H9 (cell line): Measurements from ENCODE around the gene KCTD1. TPM values are rescaled to one million over a fixed set of nuclear protein-coding genes. Genes with fewer than 3 reads are reported as not detected.

Source experiments
- DNase-seq: peaks from one replicate; pipeline ENCODE4 v3.0.0-alpha.2; 2017
- H2AFZ ChIP-seq: one replicate; pipeline ENCODE4 v1.6.1; 2013; ENCODE audit warnings: mild to moderate bottlenecking, low read length, control low read depth, moderate library complexity
- H2AK5ac ChIP-seq: 2 replicates; pipeline ENCODE4 v1.6.1; 2013; ENCODE audit warnings: low read length, control low read depth, mixed read lengths; ENCODE audit not compliant: insufficient read length
- H2BK120ac ChIP-seq: one replicate; pipeline ENCODE4 v1.6.1; 2013; ENCODE audit warnings: low read depth, mild to moderate bottlenecking, low read length, control low read depth, inconsistent platforms; ENCODE audit not compliant: poor library complexity, severe bottlenecking
- H2BK12ac ChIP-seq: 2 replicates; pipeline ENCODE4 v1.6.1; 2013; ENCODE audit warnings: low read length, control low read depth, mixed read lengths, low read depth; ENCODE audit not compliant: insufficient read length
- H2BK15ac ChIP-seq: 2 replicates; pipeline ENCODE4 v1.6.1; 2013; ENCODE audit warnings: low read depth, low read length, control low read depth
- H2BK20ac ChIP-seq: one replicate; pipeline ENCODE4 v1.6.1; 2013; ENCODE audit warnings: low read depth, mild to moderate bottlenecking, low read length, control low read depth, inconsistent platforms; ENCODE audit not compliant: poor library complexity, severe bottlenecking
- H2BK5ac ChIP-seq: 2 replicates; pipeline ENCODE4 v1.6.1; 2013; ENCODE audit warnings: low read length, control low read depth, mixed read lengths; ENCODE audit not compliant: insufficient read length
- H3K14ac ChIP-seq: 2 replicates; pipeline ENCODE4 v1.6.1; 2013; ENCODE audit warnings: low read length, control low read depth; ENCODE audit not compliant: insufficient read depth
- H3K18ac ChIP-seq: 2 replicates; pipeline ENCODE4 v1.6.1; 2013; ENCODE audit warnings: low read depth, mild to moderate bottlenecking, mixed read lengths, low read length, control low read depth; ENCODE audit not compliant: insufficient read length
- H3K23ac ChIP-seq: 2 replicates; pipeline ENCODE4 v1.6.1; 2013; ENCODE audit warnings: low read length, control low read depth, mixed read lengths, low read depth; ENCODE audit not compliant: insufficient read length
- H3K23me2 ChIP-seq: 2 replicates; pipeline ENCODE4 v1.6.1; 2013; ENCODE audit warnings: low read depth, mild to moderate bottlenecking, mixed read lengths, low read length, control low read depth; ENCODE audit not compliant: insufficient read length, poor library complexity, severe bottlenecking
- H3K27ac ChIP-seq: 2 replicates; pipeline ENCODE4 v1.5.1; 2013; ENCODE audit warnings: low read length, control low read depth, mixed read lengths, low read depth; ENCODE audit not compliant: insufficient read length
- H3K27me3 ChIP-seq: 2 replicates; pipeline ENCODE4 v1.6.1; 2013; ENCODE audit warnings: low read length, control low read depth, inconsistent platforms; ENCODE audit not compliant: insufficient read depth
- H3K4ac ChIP-seq: 2 replicates; pipeline ENCODE4 v1.6.1; 2013; ENCODE audit warnings: low read depth, mild to moderate bottlenecking, control low read depth, inconsistent platforms, low read length, moderate library complexity
- H3K4me1 ChIP-seq: 2 replicates; pipeline ENCODE4 v1.6.1; 2013; ENCODE audit warnings: low read length, control low read depth, inconsistent platforms; ENCODE audit not compliant: insufficient read depth
- H3K4me2 ChIP-seq: 2 replicates; pipeline ENCODE4 v1.6.1; 2013; ENCODE audit warnings: low read length, control low read depth, mixed read lengths; ENCODE audit not compliant: insufficient read length, insufficient read depth
- H3K56ac ChIP-seq: 2 replicates; pipeline ENCODE4 v1.6.1; 2013; ENCODE audit warnings: low read depth, mild to moderate bottlenecking, mixed read lengths, low read length, control low read depth; ENCODE audit not compliant: insufficient read length
- H3K79me1 ChIP-seq: 2 replicates; pipeline ENCODE4 v1.6.1; 2013; ENCODE audit warnings: low read depth, mild to moderate bottlenecking, moderate library complexity, low read length, control low read depth, inconsistent platforms; ENCODE audit not compliant: insufficient read depth, poor library complexity, severe bottlenecking
- H3K79me2 ChIP-seq: 2 replicates; pipeline ENCODE4 v1.6.1; 2013; ENCODE audit warnings: low read length, control low read depth, inconsistent platforms; ENCODE audit not compliant: insufficient read depth
- H3K9ac ChIP-seq: 2 replicates; pipeline ENCODE4 v1.6.1; 2013; ENCODE audit warnings: low read length, control low read depth, mixed read lengths; ENCODE audit not compliant: insufficient read length; ENCODE audit errors: extremely low read depth
- H3K9me3 ChIP-seq: one replicate; pipeline ENCODE4 v1.6.1; 2013; ENCODE audit warnings: low read depth, low read length, inconsistent platforms; ENCODE audit not compliant: control insufficient read depth
- H3T11ph ChIP-seq: one replicate; pipeline ENCODE4 v1.6.1; 2013; ENCODE audit warnings: mild to moderate bottlenecking, low read length, control low read depth, inconsistent platforms
- H4K20me1 ChIP-seq: one replicate; pipeline ENCODE4 v1.6.1; 2013; ENCODE audit not compliant: control insufficient read depth, insufficient read length, insufficient read depth
- H4K5ac ChIP-seq: 2 replicates; pipeline ENCODE4 v1.6.1; 2013; ENCODE audit warnings: low read depth, mild to moderate bottlenecking, mixed read lengths, low read length, control low read depth; ENCODE audit not compliant: insufficient read length
- H4K8ac ChIP-seq: replicated peaks from 2 replicates; pipeline ENCODE4 v1.6.1; 2013; ENCODE audit warnings: low read length, control low read depth, mixed read lengths, low read depth; ENCODE audit not compliant: insufficient read length
- H4K91ac ChIP-seq: 2 replicates; pipeline ENCODE4 v1.6.1; 2013; ENCODE audit warnings: low read depth, mild to moderate bottlenecking, moderate library complexity, mixed read lengths, low read length, control low read depth; ENCODE audit not compliant: insufficient read length
- H3K27ac Mint-ChIP-seq, 3 experiments: 2 replicates in 2 of 3; 3 replicates in 1 of 3; pipeline ENCODE4 v1.8.0; 2020 to 2021; ENCODE audit warnings: mixed read lengths in 3 of 3, mild to moderate bottlenecking in 1 of 3, moderate library complexity in 1 of 3
- H3K27me3 Mint-ChIP-seq: 2 replicates; pipeline ENCODE4 v1.8.0; 2021; ENCODE audit warnings: low read depth, mild to moderate bottlenecking, moderate library complexity, mixed read lengths
- H3K36me3 Mint-ChIP-seq, 3 experiments: 2 replicates in 2 of 3; 3 replicates in 1 of 3; pipeline ENCODE4 v1.8.0; 2020 to 2021; ENCODE audit warnings: low read depth in 3 of 3, mixed read lengths in 3 of 3; ENCODE audit not compliant: insufficient read depth in 1 of 3
- H3K4me1 Mint-ChIP-seq, 2 experiments: 2 replicates each; pipeline ENCODE4 v1.8.0; 2020; ENCODE audit warnings: mixed read lengths in 2 of 2
- H3K4me3 Mint-ChIP-seq, 2 experiments: 2 replicates in 1 of 2; 3 replicates in 1 of 2; pipeline ENCODE4 v1.8.0; 2020 to 2021; ENCODE audit warnings: mild to moderate bottlenecking in 2 of 2, mixed read lengths in 2 of 2, moderate library complexity in 1 of 2
- H3K9me3 Mint-ChIP-seq, 2 experiments: 2 replicates in 1 of 2; 3 replicates in 1 of 2; pipeline ENCODE4 v1.8.0; 2020; ENCODE audit warnings: mild to moderate bottlenecking in 2 of 2, mixed read lengths in 2 of 2, moderate library complexity in 1 of 2
- WGBS: extraction: QIAGEN DNeasy Blood & Tissue Kit; methylation state at CpG from one replicate; pipeline ENCODE4 v1.1.7; 2013; ENCODE audit warnings: missing lambda C conversion rate, low lambda C conversion rate, mixed read lengths; ENCODE audit not compliant: insufficient read length; ENCODE audit errors: extremely low coverage; 5-methylcytosine and 5-hydroxymethylcytosine counted together
- total RNA-seq: library from RNA; stranded (reverse); gene quantifications from 2 replicates; pipeline ENCODE4 v1.2.1, GENCODE V29; 2021
- TF ChIP-seq, protein P1 (sequence below): fragments of 200-600 bp; sonication (generic); conservative IDR thresholded peaks from 3 replicates; pipeline ENCODE4 v1.8.0; 2021; ENCODE audit warnings: antibody characterized with exemption, mild to moderate bottlenecking

Gene KCTD1
- total RNA-seq, 1 experiment from 2014 or later: 10.8 TPM

DNA sequence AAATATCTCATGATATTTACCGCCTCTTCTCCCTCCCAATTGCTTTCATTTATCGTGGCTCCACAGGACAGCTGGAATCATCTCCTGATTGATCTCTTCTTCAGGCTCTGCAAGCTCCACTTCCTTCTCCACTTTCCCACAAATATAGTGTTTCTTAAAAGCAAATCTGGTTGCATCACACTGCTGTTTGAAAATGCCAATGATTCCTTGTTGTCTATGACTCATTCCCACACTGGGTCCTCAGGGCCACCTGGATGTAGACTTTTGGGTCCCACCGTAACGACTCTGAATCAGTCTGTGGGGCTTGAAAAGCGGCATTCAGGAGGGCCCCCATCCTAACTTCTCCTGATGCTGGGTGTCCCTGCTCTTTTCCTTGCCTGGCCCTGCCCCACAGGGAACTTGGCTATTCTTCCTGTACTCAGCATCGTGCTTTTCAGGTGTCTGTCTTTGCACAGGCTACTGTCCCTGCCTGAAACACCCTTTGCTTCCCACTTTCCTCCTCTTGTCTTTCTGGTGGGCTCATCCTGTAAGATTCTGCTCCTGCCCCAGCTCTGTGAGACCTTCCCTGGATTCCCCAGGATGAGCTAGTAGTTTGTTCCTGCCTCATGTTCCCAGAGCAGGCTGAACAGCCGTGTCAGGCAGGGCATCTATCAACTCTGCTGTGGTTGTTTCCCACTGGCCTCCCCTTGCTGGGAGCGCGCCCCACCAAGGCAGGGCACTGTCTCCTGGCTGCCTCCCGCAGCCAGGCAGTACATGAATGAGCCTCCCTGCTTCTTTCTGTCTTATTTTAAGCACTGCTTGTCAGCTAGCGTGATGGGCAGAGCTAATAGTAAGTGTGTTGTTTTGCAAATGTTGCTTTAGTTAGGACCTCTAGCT, 111.9 kb downstream of the KCTD1 start:
- no peaks in the 10 kb centered on the region for H3K79me1 ChIP-seq
- H2BK120ac ChIP-seq: no peak overlapping the region
- WGBS: no CpG with 5 or more reads among the region's 11 CpGs
- no peak overlapping the region for H3K14ac ChIP-seq
- H3K27ac ChIP-seq: no peak overlapping the region
- Mint-ChIP-seq H3K4me3 (no peak overlapping the region), H3K27me3 (peaks cover 6% of the 10 kb centered on the region), H3K4me1 (peaks cover 10 to 13% of the 10 kb centered on the region in 2 experiments), H3K9me3 (no peaks in the 10 kb centered on the region), H3K36me3 (no peaks in the 10 kb centered on the region), H3K27ac (peak overlapping the region in 1 of 3 experiments; percentile 47; a peak in 1 of 7 replicates)
- DNase-seq: no peak
- H3K4me2 ChIP-seq: no peak overlapping the region
- H2BK5ac ChIP-seq: no peak overlapping the region
- no peak overlapping the region for H3K56ac ChIP-seq
- no peak overlapping the region for H3K4ac ChIP-seq
- H4K20me1 ChIP-seq: no peaks in the 10 kb centered on the region
- H3K23ac ChIP-seq: no peak overlapping the region
- no peak overlapping the region for H2AFZ ChIP-seq
- H3K9me3 ChIP-seq: no peaks in the 10 kb centered on the region
- no peak overlapping the region for H3T11ph ChIP-seq
- TF ChIP-seq, protein P1, sequence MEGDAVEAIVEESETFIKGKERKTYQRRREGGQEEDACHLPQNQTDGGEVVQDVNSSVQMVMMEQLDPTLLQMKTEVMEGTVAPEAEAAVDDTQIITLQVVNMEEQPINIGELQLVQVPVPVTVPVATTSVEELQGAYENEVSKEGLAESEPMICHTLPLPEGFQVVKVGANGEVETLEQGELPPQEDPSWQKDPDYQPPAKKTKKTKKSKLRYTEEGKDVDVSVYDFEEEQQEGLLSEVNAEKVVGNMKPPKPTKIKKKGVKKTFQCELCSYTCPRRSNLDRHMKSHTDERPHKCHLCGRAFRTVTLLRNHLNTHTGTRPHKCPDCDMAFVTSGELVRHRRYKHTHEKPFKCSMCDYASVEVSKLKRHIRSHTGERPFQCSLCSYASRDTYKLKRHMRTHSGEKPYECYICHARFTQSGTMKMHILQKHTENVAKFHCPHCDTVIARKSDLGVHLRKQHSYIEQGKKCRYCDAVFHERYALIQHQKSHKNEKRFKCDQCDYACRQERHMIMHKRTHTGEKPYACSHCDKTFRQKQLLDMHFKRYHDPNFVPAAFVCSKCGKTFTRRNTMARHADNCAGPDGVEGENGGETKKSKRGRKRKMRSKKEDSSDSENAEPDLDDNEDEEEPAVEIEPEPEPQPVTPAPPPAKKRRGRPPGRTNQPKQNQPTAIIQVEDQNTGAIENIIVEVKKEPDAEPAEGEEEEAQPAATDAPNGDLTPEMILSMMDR: no peak
- H3K9ac ChIP-seq: no peak overlapping the region
- no peak overlapping the region for H3K18ac ChIP-seq
- no peaks in the 10 kb centered on the region for H3K23me2 ChIP-seq
- no peak overlapping the region for H4K8ac ChIP-seq
- no peak overlapping the region for H4K5ac ChIP-seq
- no peaks in the 10 kb centered on the region for H3K27me3 ChIP-seq
- H2AK5ac ChIP-seq: no peak overlapping the region
- H2BK15ac ChIP-seq: no peak overlapping the region
- H3K4me1 ChIP-seq: no peaks in the 10 kb centered on the region
- no peak overlapping the region for H2BK12ac ChIP-seq
- H4K91ac ChIP-seq: no peak overlapping the region
- H3K79me2 ChIP-seq: no peaks in the 10 kb centered on the region
- no peak overlapping the region for H2BK20ac ChIP-seq
